HEK293T (cell line): ENCODE results near the gene CCDC57.

Experiments used
- CTCF ChIA-PET: fragments of 350-600 bp; formaldehyde crosslinking; extraction: SDS; loops from one replicate; lab custom pipeline; 2021; ENCODE audit warnings: antibody characterized with exemption, inconsistent platforms; lab: Yijun Ruan, JAX
- POLR2A ChIA-PET: fragments of 350-600 bp; formaldehyde crosslinking; extraction: SDS; loops from one replicate; lab custom pipeline; 2020; ENCODE audit warnings: antibody characterized with exemption, inconsistent platforms; lab: Yijun Ruan, JAX
- DNase-seq: peaks from one replicate; pipeline ENCODE4 v3.0.0; 2012; ENCODE audit warnings: mixed read lengths; ENCODE audit errors: extremely low spot score
- ARNT ChIP-seq: fragments of 450-650 bp; IDR thresholded peaks from 2 replicates; pipeline ENCODE4 v1.6.1; 2017; ENCODE audit warnings: mild to moderate bottlenecking
- BHLHE40 ChIP-seq: fragments of 450-650 bp; IDR thresholded peaks from 2 replicates; pipeline ENCODE4 v1.6.1; 2016; ENCODE audit warnings: mild to moderate bottlenecking, moderate library complexity, borderline replicate concordance
- CTBP1 ChIP-seq: fragments of 450-650 bp; IDR thresholded peaks from 2 replicates; pipeline ENCODE4 v1.6.1; 2016; ENCODE audit warnings: borderline replicate concordance
- ELF4 ChIP-seq: fragments of 450-650 bp; IDR thresholded peaks from 2 replicates; pipeline ENCODE4 v1.6.1; 2017; ENCODE audit warnings: antibody characterized with exemption
- FOXA1 ChIP-seq: fragments of 450-650 bp; IDR thresholded peaks from 2 replicates; pipeline ENCODE4 v1.6.1; 2016; ENCODE audit warnings: mild to moderate bottlenecking
- FOXK2 ChIP-seq: fragments of 450-650 bp; IDR thresholded peaks from 2 replicates; pipeline ENCODE4 v1.6.1; 2016; ENCODE audit warnings: mild to moderate bottlenecking
- FOXM1 ChIP-seq: fragments of 450-650 bp; IDR thresholded peaks from 2 replicates; pipeline ENCODE4 v1.6.1; 2017; ENCODE audit warnings: mild to moderate bottlenecking, borderline replicate concordance
- HDGF ChIP-seq: fragments of 450-650 bp; IDR thresholded peaks from 2 replicates; pipeline ENCODE4 v1.6.1; 2017; ENCODE audit warnings: antibody characterized with exemption, borderline replicate concordance
- L3MBTL2 ChIP-seq: fragments of 450-650 bp; conservative IDR thresholded peaks from 2 replicates; pipeline ENCODE4 v1.6.1; 2016; ENCODE audit warnings: mild to moderate bottlenecking
- LEF1 ChIP-seq: fragments of 450-650 bp; IDR thresholded peaks from 2 replicates; pipeline ENCODE4 v1.6.1; 2017; ENCODE audit warnings: mild to moderate bottlenecking, borderline replicate concordance
- NFRKB ChIP-seq: fragments of 450-650 bp; IDR thresholded peaks from 2 replicates; pipeline ENCODE4 v1.6.1; 2016; ENCODE audit warnings: mild to moderate bottlenecking, moderate library complexity
- PKNOX1 ChIP-seq: fragments of 450-650 bp; IDR thresholded peaks from 2 replicates; pipeline ENCODE4 v1.6.1; 2016
- SP1 ChIP-seq: fragments of 450-650 bp; IDR thresholded peaks from 2 replicates; pipeline ENCODE4 v1.6.1; 2017
- SUZ12 ChIP-seq: fragments of 450-650 bp; IDR thresholded peaks from 2 replicates; pipeline ENCODE4 v1.6.1; 2016; ENCODE audit warnings: mild to moderate bottlenecking
- TARDBP ChIP-seq: fragments of 450-650 bp; IDR thresholded peaks from 2 replicates; pipeline ENCODE4 v1.6.1; 2016
- ZNF384 ChIP-seq: fragments of 450-650 bp; IDR thresholded peaks from 2 replicates; pipeline ENCODE4 v1.6.1; 2016

Gene CCDC57

GRCh38 chr17:82114872-82115271, 97.8 kb downstream of the CCDC57 start:
- no peak for TF ChIP-seq NFRKB
- no peak for TF ChIP-seq CTBP1
- TF ChIP-seq FOXM1 = no peak
- TF ChIP-seq ELF4 = no peak
- no peak for TF ChIP-seq L3MBTL2
- no peak for TF ChIP-seq FOXK2
- no peak for TF ChIP-seq ARNT
- no peak for TF ChIP-seq BHLHE40
- no peak for TF ChIP-seq HDGF
- no peak for TF ChIP-seq LEF1
- TF ChIP-seq TARDBP = no peak
- DNase-seq = no peak
- POLR2A ChIA-PET = no interaction called here
- CTCF ChIA-PET = no interaction called here

- no peak for DNase-seq
- no peak for TF ChIP-seq TARDBP
- no peak for TF ChIP-seq HDGF
- TF ChIP-seq SUZ12 = no peak
- no peak for TF ChIP-seq LEF1
- no peak for TF ChIP-seq FOXK2
- no peak for TF ChIP-seq PKNOX1
- no peak for TF ChIP-seq L3MBTL2
- ChIA-PET CTCF (no interaction called here), POLR2A (interaction anchor here (1.2 kb wide), 1 partner anchor 10 kb away, joined by 4 read pairs; no protein-coding TSS in a partner anchor)
Measured at GRCh38 chr17:82114447-82114846, 98.2 kb downstream of the CCDC57 start.

- TF ChIP-seq FOXA1 (no peak), FOXM1 (no peak), BHLHE40 (no peak), CTBP1 (no peak), LEF1 (no peak), ELF4 (no peak), PKNOX1 (no peak), ARNT (no peak), ZNF384 (no peak), TARDBP (no peak), SUZ12 (no peak), L3MBTL2 (no peak), SP1 (no peak), NFRKB (no peak)
- DNase-seq = no peak
- CTCF ChIA-PET = no interaction called here
- POLR2A ChIA-PET = interaction anchor here (1.2 to 1.3 kb wide), 2 partner anchors 9 to 11 kb away, joined by 4 to 5 read pairs; no protein-coding TSS in a partner anchor
Measured at GRCh38 chr17:82113941-82114340, 98.7 kb downstream of the CCDC57 start.

GRCh38 chr17:82113422-82113821, 99.2 kb downstream of the CCDC57 start:
- ChIA-PET POLR2A (interaction anchor here (1.2 to 1.4 kb wide), 3 partner anchors 9 to 15 kb away, joined by 4 to 6 read pairs (median 5); no protein-coding TSS in a partner anchor), CTCF (no interaction called here)
- TF ChIP-seq NFRKB = no peak
- no peak for TF ChIP-seq SUZ12
- TF ChIP-seq FOXK2 = no peak
- no peak for TF ChIP-seq FOXA1
- no peak for TF ChIP-seq HDGF
- TF ChIP-seq PKNOX1 = no peak
- DNase-seq = no peak

- DNase-seq = no peak
- no peak for TF ChIP-seq ELF4
- POLR2A ChIA-PET = interaction anchor here (1.3 to 1.4 kb wide), 2 partner anchors 10 to 14 kb away, joined by 5 to 6 read pairs; no protein-coding TSS in a partner anchor
- CTCF ChIA-PET = no interaction called here
Measured at GRCh38 chr17:82112914-82113311, 99.7 kb downstream of the CCDC57 start.

- DNase-seq = no peak
- TF ChIP-seq ZNF384 (no peak), LEF1 (no peak), SP1 (no peak), L3MBTL2 (no peak), HDGF (no peak), TARDBP (no peak), NFRKB (no peak), FOXK2 (no peak)
- CTCF ChIA-PET = no interaction called here
- POLR2A ChIA-PET = interaction anchor here (1.4 kb wide), 1 partner anchor 14 kb away, joined by 6 read pairs; no protein-coding TSS in a partner anchor
Measured at GRCh38 chr17:82112181-82112913, 100.3 kb downstream of the CCDC57 start.

- POLR2A ChIA-PET = interaction anchor here (1.0 kb wide), 1 partner anchor 12 kb away, joined by 3 read pairs; no protein-coding TSS in a partner anchor
- no peak for DNase-seq
- TF ChIP-seq L3MBTL2 = no peak
- TF ChIP-seq BHLHE40 = no peak
- no peak for TF ChIP-seq NFRKB
- no peak for TF ChIP-seq PKNOX1
- TF ChIP-seq ARNT = no peak
- no peak for TF ChIP-seq FOXK2
- CTCF ChIA-PET = interaction anchor here (0.6 kb wide), 2 partner anchors 20 to 73 kb away, joined by 3 to 4 read pairs; partner anchors contain the start of gene DCXR
Measured at GRCh38 chr17:82110298-82110697, 102.3 kb downstream of the CCDC57 start.
